IPS-11a (cell line): ENCODE data around the gene CERS1.

Source experiments
- H3K4me3 ChIP-seq: one replicate; pipeline ENCODE4 v1.5.1; 2013; ENCODE audit warnings: low read depth, low read length, control low read depth

CERS1 gene

GRCh38 chr19:18876865-18877264, 19.1 kb downstream of the CERS1 start:
- H3K4me3 ChIP-seq, result no peak overlapping the region

- no peak overlapping the region for H3K4me3 ChIP-seq
These were observed 20.2 kb downstream of the CERS1 start for GRCh38 chr19:18875726-18876125.

GRCh38 chr19:18871543-18871942, 24.4 kb downstream of the CERS1 start:
- H3K4me3 ChIP-seq, result no peak overlapping the region

- no peak overlapping the region for H3K4me3 ChIP-seq
These were observed 25.3 kb downstream of the CERS1 start for GRCh38 chr19:18870531-18871172.

GRCh38 chr19:18869781-18870530, 26.0 kb downstream of the CERS1 start:
- H3K4me3 ChIP-seq, result no peak overlapping the region

DNA sequence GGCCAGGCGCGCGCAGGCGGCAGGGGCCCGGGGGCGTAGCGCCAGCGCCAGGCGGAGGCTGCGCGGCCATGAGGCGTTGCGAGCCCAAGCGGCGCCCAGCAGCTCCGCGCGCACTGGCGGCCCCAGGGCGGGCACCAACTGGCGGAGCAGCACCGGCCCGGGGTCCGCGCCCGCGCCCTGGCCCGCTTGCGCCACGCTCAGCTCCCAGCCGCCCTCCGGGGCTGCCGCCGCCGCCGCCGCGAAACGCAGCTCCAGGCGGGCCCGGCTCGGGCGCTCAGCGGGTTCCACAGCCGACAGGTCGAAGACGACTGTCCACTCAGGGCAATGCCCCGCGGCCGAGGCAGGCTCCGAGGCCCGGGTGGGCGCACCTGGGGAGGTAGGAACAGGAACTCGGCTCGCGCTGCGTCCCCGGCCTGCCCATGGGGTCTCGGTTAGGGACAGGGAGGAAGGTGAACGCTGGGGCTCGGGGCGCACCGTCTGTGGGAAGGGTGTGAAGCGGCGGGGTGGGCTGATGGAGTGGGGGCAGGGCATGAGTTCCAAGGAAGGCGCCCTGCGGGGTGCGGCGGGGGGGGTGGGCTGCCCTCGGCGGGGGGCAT, 26.8 kb downstream of the CERS1 start:
- H3K4me3 ChIP-seq, result no peak overlapping the region

DNA sequence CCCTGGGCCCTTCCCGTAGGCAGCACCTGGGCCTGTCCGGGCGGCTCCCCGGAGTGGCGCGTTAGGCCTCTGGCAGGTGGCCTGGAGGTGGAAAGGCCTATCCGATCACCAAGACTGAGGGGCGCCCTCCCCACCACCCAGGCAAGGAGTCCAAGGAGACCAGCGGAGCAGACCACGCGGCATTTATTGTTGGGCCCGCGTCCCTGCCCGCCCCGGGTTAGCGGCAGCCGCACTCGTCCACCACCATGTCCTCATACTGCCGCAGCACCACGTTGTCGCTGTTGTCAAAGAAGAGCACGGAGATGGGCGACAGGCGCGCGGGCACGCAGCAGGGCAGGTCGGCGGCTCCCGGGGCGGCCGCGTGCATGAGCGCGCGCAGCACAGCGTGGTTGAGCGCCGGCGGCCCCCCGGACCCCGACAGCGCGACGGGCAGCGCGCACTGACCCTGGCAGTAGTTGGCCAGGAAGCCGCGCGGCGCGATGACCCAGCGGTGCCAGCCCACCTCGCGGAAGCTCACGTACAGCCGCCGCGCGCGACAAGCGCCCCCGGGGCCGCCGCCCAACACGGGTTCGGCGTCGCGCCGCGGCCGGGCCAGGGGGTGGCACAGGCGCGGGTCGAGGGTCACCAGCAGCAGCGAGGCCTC, 27.5 kb downstream of the CERS1 start:
- no peak overlapping the region for H3K4me3 ChIP-seq

DNA sequence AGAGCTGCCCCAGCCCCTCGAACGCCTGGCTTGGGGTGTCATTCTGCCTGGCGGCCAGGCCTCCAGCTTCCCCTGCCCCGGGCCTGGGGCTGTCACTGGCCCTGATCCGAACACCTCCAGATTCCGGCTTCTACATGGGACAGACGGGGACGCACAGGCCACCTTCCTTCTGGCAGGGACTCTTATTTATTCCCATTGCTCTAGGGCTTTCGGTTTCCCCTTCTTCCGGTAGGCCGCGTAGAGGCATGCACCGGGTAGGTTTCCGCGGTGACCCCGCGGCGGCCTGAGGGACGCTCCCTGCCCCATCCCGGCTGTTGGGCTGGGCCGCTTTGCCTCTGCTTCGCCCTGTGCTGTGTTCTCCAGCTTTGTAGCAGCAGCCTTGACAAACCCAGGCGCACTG, 28.2 kb downstream of the CERS1 start:
- H3K4me3 ChIP-seq, result no peak overlapping the region

DNA sequence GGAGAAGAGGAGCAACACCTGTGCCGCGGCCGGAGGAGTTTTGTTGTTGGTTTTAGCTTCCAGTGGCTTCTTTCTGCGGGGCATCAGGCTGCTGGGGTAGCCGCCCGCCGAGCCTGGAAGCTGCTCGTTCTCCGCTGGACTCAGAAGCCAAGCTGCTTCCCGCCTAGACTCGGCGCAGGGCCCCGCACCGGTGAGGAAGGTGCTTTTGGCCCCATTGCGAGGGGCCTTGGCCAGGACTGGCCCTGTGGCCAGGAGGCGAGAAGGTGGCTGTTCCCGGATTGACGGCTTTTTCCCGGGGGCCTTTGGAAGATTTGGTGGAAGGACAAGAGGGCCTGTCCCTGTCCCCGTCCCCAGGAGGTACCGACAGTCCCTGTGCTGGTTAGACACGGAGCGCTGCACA, 28.8 kb downstream of the CERS1 start:
- no peak overlapping the region for H3K4me3 ChIP-seq

DNA sequence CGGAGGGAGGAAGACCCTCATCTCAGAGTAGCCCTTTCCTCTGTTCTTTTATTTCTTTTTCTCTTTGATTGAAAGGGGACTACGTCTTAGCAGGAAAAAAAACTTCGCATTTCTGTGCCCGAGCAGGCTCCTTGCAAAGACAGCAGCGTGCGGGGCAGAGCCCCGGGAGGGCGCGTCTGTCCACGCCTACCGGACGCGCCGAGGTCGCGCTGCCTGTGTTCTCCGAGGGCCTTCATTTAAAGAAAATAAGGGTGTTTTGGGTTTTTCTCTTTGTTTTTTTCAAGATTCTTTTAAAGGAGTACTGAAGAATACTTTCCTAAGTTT, 29.2 kb downstream of the CERS1 start:
- no peak overlapping the region for H3K4me3 ChIP-seq

- no peak overlapping the region for H3K4me3 ChIP-seq
These were observed 29.8 kb downstream of the CERS1 start for GRCh38 chr19:18865973-18866799.

DNA sequence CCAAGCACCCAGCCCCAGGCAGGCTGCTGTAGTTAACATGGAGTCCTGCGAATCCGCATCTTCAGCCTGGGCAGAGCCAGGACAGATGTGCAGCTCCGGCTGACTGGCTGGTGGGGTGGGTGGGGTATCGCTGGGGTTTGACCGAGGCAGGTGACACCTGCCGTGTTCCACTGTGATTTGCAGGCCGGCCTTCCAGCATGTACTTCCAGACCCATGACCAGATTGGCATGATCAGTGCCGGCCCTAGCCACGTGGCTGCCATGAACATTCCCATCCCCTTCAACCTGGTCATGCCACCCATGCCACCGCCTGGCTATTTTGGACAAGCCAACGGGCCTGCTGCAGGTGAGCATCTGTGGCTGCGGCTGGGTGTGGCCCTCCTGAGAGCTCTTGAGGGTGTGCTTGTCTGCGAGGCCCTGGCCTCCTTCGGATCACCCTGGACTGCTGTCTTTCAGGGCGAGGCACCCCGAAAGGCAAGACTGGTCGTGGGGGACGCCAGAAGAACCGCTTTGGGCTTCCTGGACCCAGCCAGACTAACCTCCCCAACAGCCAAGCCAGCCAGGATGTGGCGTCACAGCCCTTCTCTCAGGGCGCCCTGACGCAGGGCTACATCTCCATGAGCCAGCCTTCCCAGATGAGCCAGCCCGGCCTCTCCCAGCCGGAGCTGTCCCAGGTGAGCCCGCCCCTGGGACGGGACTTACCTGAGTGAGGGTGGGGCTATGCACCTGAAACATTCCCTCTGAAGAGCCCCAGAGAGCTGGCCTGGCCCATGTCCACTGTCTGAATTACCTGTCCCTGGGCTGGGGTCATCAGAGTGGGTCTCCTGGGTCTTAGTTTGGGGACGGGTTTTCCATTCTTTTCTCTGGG, 30.6 kb downstream of the CERS1 start:
- H3K4me3 ChIP-seq, result no peak overlapping the region

DNA sequence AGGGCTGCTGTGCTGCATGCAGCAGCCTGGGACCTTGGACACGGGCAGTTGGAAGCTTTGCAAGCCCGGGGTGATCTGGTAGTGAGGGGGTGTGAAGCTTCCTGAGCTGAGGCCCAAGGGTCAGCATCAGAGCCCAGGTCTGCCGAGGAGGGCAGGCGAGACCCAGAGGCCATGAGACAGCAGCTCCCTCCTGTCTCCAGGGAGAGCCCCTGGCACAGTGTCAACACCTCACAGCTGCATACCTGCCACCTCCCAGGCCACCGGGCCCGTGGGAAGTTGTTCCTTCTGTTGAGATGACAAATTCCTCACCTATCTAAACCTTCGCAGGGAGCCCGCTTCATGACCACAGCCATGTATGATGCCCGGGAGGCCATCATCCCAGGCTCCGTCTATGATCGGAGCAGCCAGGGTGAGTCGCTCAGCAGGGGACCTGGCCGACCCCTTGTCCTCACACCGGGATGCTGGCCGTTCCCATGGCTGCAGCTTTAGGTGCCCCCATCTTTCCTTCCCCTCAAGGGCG, 32.1 kb downstream of the CERS1 start:
- H3K4me3 ChIP-seq, result no peak overlapping the region

GRCh38 chr19:18862976-18863842, 32.7 kb downstream of the CERS1 start:
- no peak overlapping the region for H3K4me3 ChIP-seq

DNA sequence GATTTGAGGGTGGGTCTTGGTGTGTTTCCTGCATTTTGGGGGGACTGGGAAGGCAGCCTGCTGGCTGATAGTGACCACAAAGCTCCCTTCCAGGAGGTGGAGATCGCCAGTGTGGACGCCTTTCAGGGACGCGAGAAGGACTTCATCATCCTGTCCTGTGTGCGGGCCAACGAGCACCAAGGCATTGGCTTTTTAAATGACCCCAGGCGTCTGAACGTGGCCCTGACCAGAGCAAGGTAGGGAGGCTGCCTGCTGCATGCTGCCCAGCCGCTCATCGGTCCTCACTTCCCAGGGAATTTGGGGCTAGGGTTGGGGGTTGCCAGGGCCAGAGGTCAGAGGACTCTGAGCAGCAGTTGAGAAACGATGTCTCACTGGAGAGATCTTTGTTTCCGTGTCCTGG, 34.0 kb downstream of the CERS1 start:
- no peak overlapping the region for H3K4me3 ChIP-seq

DNA sequence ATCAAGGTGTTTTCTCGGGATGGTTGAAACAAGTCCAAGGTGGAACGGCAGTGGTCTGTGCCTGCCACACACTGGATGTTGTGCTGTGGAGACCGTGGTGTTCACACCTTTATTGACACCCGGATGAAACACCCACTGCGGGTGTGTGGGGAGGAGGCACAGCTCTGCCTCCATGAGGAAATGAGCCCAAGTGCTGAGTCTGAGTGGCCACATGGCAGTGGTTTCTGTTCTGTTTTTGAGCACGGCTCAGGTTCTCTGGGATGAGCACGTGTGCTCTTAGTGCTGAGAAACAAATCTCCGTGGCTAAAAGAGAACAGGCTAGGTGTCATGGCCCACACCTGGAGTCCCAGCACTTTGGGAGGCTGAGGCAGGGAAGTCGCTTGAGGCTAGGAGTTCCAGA, 34.7 kb downstream of the CERS1 start:
- no peak overlapping the region for H3K4me3 ChIP-seq

DNA sequence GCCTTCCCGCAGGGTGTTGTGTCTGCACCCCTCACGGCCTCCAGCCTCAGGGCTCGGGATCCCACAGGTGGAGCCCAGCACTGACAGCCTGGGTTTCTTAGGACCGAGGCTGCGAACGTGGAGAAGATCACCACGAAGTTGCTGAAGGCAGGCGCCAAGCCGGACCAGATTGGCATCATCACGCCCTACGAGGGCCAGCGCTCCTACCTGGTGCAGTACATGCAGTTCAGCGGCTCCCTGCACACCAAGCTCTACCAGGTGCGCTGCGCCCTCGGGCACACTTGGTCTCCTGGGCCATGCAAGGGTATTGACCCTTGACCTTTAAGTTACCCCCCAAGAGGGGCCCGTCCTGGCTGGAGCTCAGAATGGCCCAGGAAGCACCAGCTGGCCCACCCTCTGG, 35.2 kb downstream of the CERS1 start:
- H3K4me3 ChIP-seq, result no peak overlapping the region

GRCh38 chr19:18860302-18860700, 35.7 kb downstream of the CERS1 start:
- H3K4me3 ChIP-seq, result no peak overlapping the region

DNA sequence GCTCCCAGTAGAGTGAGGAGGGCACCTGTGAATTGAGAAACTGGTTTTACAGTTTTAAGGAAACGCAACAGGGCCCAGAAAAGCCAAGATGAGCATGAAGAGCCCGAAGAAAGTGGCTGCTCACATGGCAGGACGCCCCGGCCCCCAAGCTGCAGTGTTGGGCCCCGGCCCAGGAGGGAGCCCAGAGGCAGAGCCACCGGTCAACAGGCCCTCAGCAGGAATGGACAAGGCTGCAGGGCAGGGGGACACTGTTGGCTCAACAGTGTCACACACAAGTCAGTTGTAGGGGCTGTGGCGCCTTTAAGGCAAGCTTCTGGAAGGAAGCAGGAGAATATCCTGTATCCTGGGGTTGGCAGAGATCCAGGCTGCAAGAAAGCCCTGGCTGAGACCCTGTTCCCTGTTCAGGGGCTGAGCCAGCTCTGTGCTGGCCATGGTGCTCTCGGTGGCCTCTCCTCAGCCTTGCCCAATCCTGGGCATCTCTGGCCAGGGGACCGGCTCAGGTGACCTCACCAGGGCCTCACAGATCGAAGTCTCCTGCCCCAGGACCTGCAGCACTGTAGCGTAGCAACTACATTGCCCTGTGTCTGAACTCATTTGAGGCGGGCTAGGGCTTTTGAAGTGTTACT, 36.2 kb downstream of the CERS1 start:
- H3K4me3 ChIP-seq, result no peak overlapping the region
